CMK (cell line): ENCODE results near the gene COL6A1.
"Not testable (repeated sequence)": the region's sequence is repeated elsewhere in the genome, so short reads cannot be mapped to it uniquely, and the experiment has no call there.

Experiments used
- DNase-seq: peaks from one replicate; pipeline ENCODE4 v3.0.0-alpha.2; 2010; ENCODE audit warnings: low read depth

COL6A1 gene

GRCh38 chr21:46005894-46006546, 24.4 kb downstream of the COL6A1 start:
- DNase-seq = not testable (repeated sequence)

- no peak for DNase-seq
Observed at GRCh38 chr21:46006547-46007491, 25.2 kb downstream of the COL6A1 start.

- no peak for DNase-seq
Observed at GRCh38 chr21:46007492-46007868, 25.9 kb downstream of the COL6A1 start.

- no peak for DNase-seq
Observed at GRCh38 chr21:46008893-46009621, 27.5 kb downstream of the COL6A1 start.

GRCh38 chr21:46009951-46010705, 28.6 kb downstream of the COL6A1 start:
- DNase-seq = no peak

- DNase-seq = no peak
Observed at GRCh38 chr21:46011267-46011967, 29.8 kb downstream of the COL6A1 start.

GRCh38 chr21:46012154-46012553, 30.6 kb downstream of the COL6A1 start:
- no peak for DNase-seq

GRCh38 chr21:46014828-46015227, 33.3 kb downstream of the COL6A1 start:
- DNase-seq = no peak

GRCh38 chr21:46017148-46017547, 35.6 kb downstream of the COL6A1 start:
- DNase-seq = no peak

GRCh38 chr21:46017695-46018094, 36.1 kb downstream of the COL6A1 start:
- no peak for DNase-seq

GRCh38 chr21:46018615-46019014, 37.0 kb downstream of the COL6A1 start:
- DNase-seq = peak; percentile 11

GRCh38 chr21:46020581-46020980, 39.0 kb downstream of the COL6A1 start:
- no peak for DNase-seq

GRCh38 chr21:46021398-46021797, 39.8 kb downstream of the COL6A1 start:
- no peak for DNase-seq

- no peak for DNase-seq
Observed at GRCh38 chr21:46021978-46022544, 40.5 kb downstream of the COL6A1 start.

GRCh38 chr21:46022551-46023525, 41.3 kb downstream of the COL6A1 start:
- DNase-seq = no peak

- no peak for DNase-seq
Observed at GRCh38 chr21:46023555-46023954, 42.0 kb downstream of the COL6A1 start.

- no peak for DNase-seq
Observed at GRCh38 chr21:46024141-46024540, 42.6 kb downstream of the COL6A1 start.

- DNase-seq = no peak
Observed at GRCh38 chr21:46025113-46025770, 43.7 kb downstream of the COL6A1 start.

GRCh38 chr21:46027851-46028493, 46.4 kb downstream of the COL6A1 start:
- DNase-seq = no peak
